Nephron (organoid): Measurements from ENCODE around the gene AQR.

Source experiments
- H3K27ac Mint-ChIP-seq, 3 experiments: 2 replicates each; pipeline ENCODE4 v1.8.0; 2020; ENCODE audit warnings: mixed read lengths in 3 of 3, mild to moderate bottlenecking in 2 of 3, moderate library complexity in 1 of 3
- H3K27me3 Mint-ChIP-seq: 2 replicates; pipeline ENCODE4 v1.8.0; 2021; ENCODE audit warnings: low read depth, mild to moderate bottlenecking, moderate library complexity, mixed read lengths
- H3K36me3 Mint-ChIP-seq: 2 replicates; pipeline ENCODE4 v1.8.0; 2020; ENCODE audit warnings: low read depth, mixed read lengths
- H3K4me1 Mint-ChIP-seq: 2 replicates; pipeline ENCODE4 v1.8.0; 2020; ENCODE audit warnings: mixed read lengths
- H3K4me3 Mint-ChIP-seq, 3 experiments: 2 replicates each; pipeline ENCODE4 v1.8.0; 2020; ENCODE audit warnings: mild to moderate bottlenecking in 3 of 3, mixed read lengths in 3 of 3, moderate library complexity in 2 of 3
- H3K9me3 Mint-ChIP-seq: 2 replicates; pipeline ENCODE4 v1.8.0; 2020; ENCODE audit warnings: mixed read lengths
- CTCF ChIP-seq, 3 experiments: fragments of 200-600 bp; sonication (generic); IDR thresholded peaks; one replicate each; pipeline ENCODE4 v1.5.0; 2021; ENCODE audit warnings: antibody characterized with exemption in 3 of 3; ENCODE audit not compliant: unreplicated experiment in 3 of 3

Gene AQR

GRCh38 chr15:34849364-34849959 is 120.1 kb downstream of the AQR start:
- H3K36me3 Mint-ChIP-seq: peaks cover 24% of the 10 kb centered on the region
- no peak overlapping the region for H3K27ac Mint-ChIP-seq
- no peaks in the 10 kb centered on the region for H3K27me3 Mint-ChIP-seq
- peaks cover 18% of the 10 kb centered on the region for H3K4me1 Mint-ChIP-seq
- H3K9me3 Mint-ChIP-seq: peaks cover 10% of the 10 kb centered on the region
- no peak overlapping the region for H3K4me3 Mint-ChIP-seq
- TF ChIP-seq CTCF (IDR thresholded peaks at IDR 0.05; ENCODE audit: unreplicated experiment in 3 of 3): no peak

GRCh38 chr15:34847598-34847997 is 121.9 kb downstream of the AQR start:
- Mint-ChIP-seq H3K4me3 (no peak overlapping the region), H3K4me1 (peaks cover 8% of the 10 kb centered on the region)
- no peak for TF ChIP-seq CTCF (IDR thresholded peaks at IDR 0.05; ENCODE audit: unreplicated experiment in 3 of 3)

DNA sequence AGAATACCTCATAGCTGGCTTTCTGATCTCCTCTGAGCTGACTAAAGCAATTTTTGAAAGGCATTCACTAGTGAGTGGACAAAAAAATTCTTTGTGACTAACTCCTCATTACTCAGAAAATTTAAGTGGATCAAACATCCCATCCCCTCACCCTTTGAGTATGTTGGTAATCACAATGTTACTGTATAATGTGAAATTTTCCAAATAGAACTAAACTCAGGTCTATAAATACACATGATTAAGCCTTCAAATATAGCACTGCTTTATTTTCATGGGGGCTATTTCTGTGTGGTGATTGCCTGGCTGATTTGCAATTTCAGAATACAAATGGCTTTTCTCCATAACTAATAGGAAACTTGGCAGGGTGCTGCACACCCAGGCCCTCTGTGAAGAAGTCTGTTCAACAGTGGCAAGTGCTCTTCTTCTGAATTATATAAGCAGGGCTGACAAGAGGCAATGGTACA is 128.2 kb downstream of the AQR start:
- Mint-ChIP-seq H3K27me3 (no peaks in the 10 kb centered on the region), H3K4me3 (no peak overlapping the region), H3K27ac (no peak overlapping the region), H3K36me3 (no peaks in the 10 kb centered on the region), H3K9me3 (no peaks in the 10 kb centered on the region), H3K4me1 (peaks cover 3% of the 10 kb centered on the region)
- no peak for TF ChIP-seq CTCF (IDR thresholded peaks at IDR 0.05; ENCODE audit: unreplicated experiment in 3 of 3)

More at GRCh38 chr15:34847598-34847997, 121.9 kb downstream of the AQR start:
- H3K9me3 Mint-ChIP-seq: peaks cover 10% of the 10 kb centered on the region
- H3K27ac Mint-ChIP-seq: no peak overlapping the region
- peaks cover 16% of the 10 kb centered on the region for H3K36me3 Mint-ChIP-seq
- H3K27me3 Mint-ChIP-seq: no peaks in the 10 kb centered on the region

GRCh38 chr15:34838282-34838681 is 131.3 kb downstream of the AQR start:
- TF ChIP-seq CTCF (IDR thresholded peaks at IDR 0.05; ENCODE audit: unreplicated experiment in 3 of 3): no peak
- Mint-ChIP-seq H3K4me3 (no peak overlapping the region), H3K27ac (no peak overlapping the region), H3K36me3 (no peaks in the 10 kb centered on the region), H3K27me3 (no peaks in the 10 kb centered on the region), H3K9me3 (peaks cover 16% of the 10 kb centered on the region), H3K4me1 (peaks cover 3% of the 10 kb centered on the region)

DNA sequence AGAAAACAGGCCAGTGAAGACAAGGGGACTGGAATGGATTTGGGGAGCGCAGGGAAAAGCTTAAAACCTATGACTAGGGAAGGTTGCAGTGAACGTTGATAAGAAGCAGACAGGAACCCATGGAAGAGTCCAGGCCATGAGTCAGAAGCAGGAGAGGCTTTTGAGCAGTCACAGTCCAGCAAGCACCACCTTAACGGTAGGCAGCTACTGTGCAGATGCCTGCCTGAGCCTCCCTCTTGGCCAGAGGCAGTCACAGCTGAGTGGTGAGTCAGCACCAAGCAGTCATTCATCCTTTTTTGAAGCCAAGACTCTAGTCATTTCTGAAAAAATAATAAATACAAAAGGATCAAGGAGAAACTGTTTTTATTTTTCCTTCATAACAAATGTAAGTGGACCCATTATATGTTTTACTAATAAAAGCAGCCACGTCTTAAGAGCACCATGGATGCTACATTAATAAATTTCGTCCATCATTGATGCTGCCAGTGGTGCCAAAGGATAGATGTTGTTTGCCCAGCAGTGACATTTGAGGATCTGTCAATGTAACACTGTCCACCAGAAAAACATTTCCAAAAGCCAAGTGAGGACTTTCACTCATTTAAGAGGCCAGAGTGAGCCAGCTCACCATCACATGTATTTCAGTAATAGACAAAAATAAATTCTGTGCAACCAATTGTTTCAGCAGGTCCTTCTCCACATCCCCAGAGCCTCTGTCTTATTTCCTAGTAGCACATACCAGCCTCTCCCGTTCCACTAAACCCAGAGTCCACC is 132.1 kb downstream of the AQR start:
- Mint-ChIP-seq H3K4me3 (no peak overlapping the region), H3K27ac (no peak overlapping the region), H3K36me3 (no peaks in the 10 kb centered on the region), H3K4me1 (peaks cover 3% of the 10 kb centered on the region), H3K9me3 (peaks cover 16% of the 10 kb centered on the region), H3K27me3 (no peaks in the 10 kb centered on the region)
- TF ChIP-seq CTCF (IDR thresholded peaks at IDR 0.05; ENCODE audit: unreplicated experiment in 3 of 3): no peak
